Heart left ventricle (tissue), 16 donors: ENCODE measurements around the gene GTF2F1. TPM values are rescaled to one million over a fixed set of nuclear protein-coding genes. Genes with fewer than 3 reads are reported as not detected.
A peak's percentile ranks its signal among the peaks of the same experiment; 100 is the strongest.

Experiments
- ATAC-seq, 4 donors: fragments of 200-7000 bp; cut with Tn5 transposase; one replicate each; pipeline ENCODE4 v1.9.1; 2020 to 2022; ENCODE audit warnings: moderate library complexity in 4 of 4, mild to moderate bottlenecking in 3 of 4, moderate number of reproducible peaks in 1 of 4
- DNase-seq, 5 donors: peaks; one replicate each; pipeline ENCODE4 v3.0.0-alpha.2; 2020
- H3K27ac ChIP-seq, 12 donors: fragments of 200-600 bp; sonication (generic) in 4 of 12; one replicate each; pipeline versions ENCODE4 v1.5.0 to v1.8.0; 2016 to 2022; ENCODE audit warnings: mild to moderate bottlenecking in 2 of 12
- H3K27me3 ChIP-seq, 9 donors: fragments of 200-600 bp; sonication (generic) in 2 of 9; one replicate each; pipeline versions ENCODE4 v1.5.1 to v1.8.0; 2016 to 2022; ENCODE audit warnings: mild to moderate bottlenecking in 3 of 9
- H3K36me3 ChIP-seq, 9 donors: fragments of 200-600 bp; sonication (generic) in 2 of 9; one replicate each; pipeline versions ENCODE4 v1.5.0 to v1.8.0; 2018 to 2022; ENCODE audit warnings: mild to moderate bottlenecking in 2 of 9
- H3K4me1 ChIP-seq, 12 donors: fragments of 200-600 bp; sonication (generic) in 4 of 12; one replicate each; pipeline versions ENCODE4 v1.5.0 to v1.8.0; 2016 to 2022; ENCODE audit warnings: mild to moderate bottlenecking in 3 of 12
- H3K4me3 ChIP-seq, 12 donors: fragments of 200-600 bp; sonication (generic) in 4 of 12; one replicate each; pipeline versions ENCODE4 v1.5.0 to v1.8.0; 2017 to 2022; ENCODE audit warnings: mild to moderate bottlenecking in 9 of 12, moderate library complexity in 4 of 12
- H3K9me3 ChIP-seq, 12 donors: fragments of 200-600 bp; sonication (generic) in 4 of 12; one replicate each; pipeline versions ENCODE4 v1.5.0 to v1.8.0; 2016 to 2022; ENCODE audit warnings: mild to moderate bottlenecking in 1 of 12
- CTCF ChIP-seq, 12 donors: fragments of 200-600 bp; sonication (generic) in 4 of 12; IDR thresholded peaks; one replicate each; pipeline versions ENCODE4 v1.5.0 to v1.8.0; 2018 to 2022; ENCODE audit warnings: antibody characterized with exemption in 12 of 12, mild to moderate bottlenecking in 5 of 12
- POLR2A ChIP-seq, 2 donors: fragments of 450-650 bp; IDR thresholded peaks; one replicate each; pipeline ENCODE4 v1.6.1; 2017; ENCODE audit warnings: antibody characterized with exemption in 2 of 2, mild to moderate bottlenecking in 2 of 2, moderate library complexity in 2 of 2
- whole genome bisulfite sequencing, 4 donors: extraction: QIAGEN DNeasy Blood & Tissue Kit in 2 of 4; methylation state at CpG; one replicate each; pipeline versions ENCODE4 v1.1.5 to v1.1.7; 2013 to 2018; 5-methylcytosine and 5-hydroxymethylcytosine counted together
- intact Hi-C, 10 donors: fragments of 100-400 bp; cut with DNase I; formaldehyde crosslinking; loops; one replicate each; pipeline versions ENCODE4 v1.11.1 to v1.14.2; 2022
- polyA plus RNA-seq, 2 donors: library from polyadenylated mRNA; stranded (reverse); fragments of 200-250 nt; gene quantifications; one replicate each; pipeline ENCODE4 v1.2.3, GENCODE V29; 2013
- total RNA-seq, 9 donors: library from RNA; depleted of rRNA in 2 of 9; stranded (reverse); fragments of >200 nt in 2 of 9; fragmentation: NEBNext Ultra II Directional in 3 of 9; extraction: Animal tissue kit (Norgen Biotek cat#: 25700) in 3 of 9; gene quantifications; one replicate each; pipeline versions ENCODE4 v1.1.0 to v1.2.4, GENCODE V29; 2016 to 2023
- donor health status: ischemic (EF 13 %, LVEDD 7.1; RV severe dilation, severe dysfunction).
- donor health status: healthy with polysubstance abuse.
- donor health status: DM: no; HTN: yes; CAD: no.
- donor health status: DM: no; HTN: no; CAD: no.
- donor health status: ischemic (EF 25% LVEDD 6.9; RV normal size, moderate dysfunction).
- donor health status: ischemic (EF 25% LVEDD 5.7; RV mildly dilated, moderate dysfunction).
- donor health status: healthy.
- donor health status: DM: yes; HTN: yes; CAD: no.
- donor health status: ischemic (EF 35%, LVEDD 5.7; RV mildly dilated, moderate dysfunction).
- donor health status: nonischemic (EF 11% LVEDD 7.7; RV severe dilation, severe dysfunction).
- donor health status: DM: yes; HTN: yes; CAD: no.
- donor health status: PGD.
- donor health status: ischemic (EF 29% LVEDD 5.4; RV normal size, mild dysfunction).
- donor health status: nonischemic (EF 23%, LVEDD 6.1; RV moderate dilation, normal function).

The GTF2F1 gene
- total and polyA plus RNA-seq, 11 donors = 20.8 to 58.2 (median 29.8) TPM

GRCh38 chr19:6413721-6414643 lies 21.0 kb upstream of the GTF2F1 start:
- ATAC-seq (no peak), DNase-seq (no peak)
- H3K4me3 ChIP-seq = no peak overlapping the region
- WGBS, 4 donors = 74 to 78% (median 75%) methylated on average over 42 of the region's 42 CpGs
- H3K9me3 ChIP-seq = no peaks in the 10 kb centered on the region
- peaks cover 0 to 12% (median 1%) of the 10 kb centered on the region in 12 donors for H3K4me1 ChIP-seq
- H3K27ac ChIP-seq = peak overlapping the region in 1 of 12 donors; percentile 38
- intact Hi-C loops = loop anchor here in 1 of 10 donors (10.0 kb wide), 1 partner anchor 209 kb away; no protein-coding TSS in a partner anchor
- H3K27me3 ChIP-seq = no peaks in the 10 kb centered on the region
- TF ChIP-seq POLR2A (IDR thresholded peaks at IDR 0.05) = no peak
- TF ChIP-seq CTCF (IDR thresholded peaks at IDR 0.05) = no peak
- peaks cover 0 to 58% (median 54%) of the 10 kb centered on the region in 9 donors for H3K36me3 ChIP-seq

DNA sequence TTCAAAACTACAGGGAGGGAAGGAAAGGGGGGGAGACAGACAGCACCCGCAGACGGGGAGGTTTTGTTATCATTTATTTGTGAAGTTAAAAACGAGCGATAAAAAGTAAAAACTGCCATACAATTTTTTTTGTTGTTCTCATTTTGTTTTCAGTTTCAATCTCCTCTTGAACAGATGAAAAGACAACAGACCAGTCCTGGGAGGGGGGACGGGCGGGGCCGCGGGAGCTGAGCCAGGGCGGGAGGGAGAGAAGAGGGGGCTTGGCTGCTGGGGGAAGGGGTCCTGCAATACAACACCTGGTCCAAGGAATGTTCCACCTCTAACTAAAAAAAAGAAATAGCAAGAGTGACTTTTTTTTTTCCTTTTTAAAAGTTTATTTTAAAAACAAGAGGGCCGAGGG lies 20.3 kb upstream of the GTF2F1 start:
- no peak overlapping the region for H3K4me3 ChIP-seq
- peaks cover 0 to 51% (median 48%) of the 10 kb centered on the region in 9 donors for H3K36me3 ChIP-seq
- H3K27me3 ChIP-seq = no peaks in the 10 kb centered on the region
- no peaks in the 10 kb centered on the region for H3K9me3 ChIP-seq
- no peak for DNase-seq
- peaks cover 0 to 12% (median 1%) of the 10 kb centered on the region in 12 donors for H3K4me1 ChIP-seq
- intact Hi-C loops = loop anchor here in 1 of 10 donors (10.0 kb wide), 1 partner anchor 208 kb away; no protein-coding TSS in a partner anchor
- 45 to 64% (median 53%) methylated on average over 10 of the region's 10 CpGs for WGBS, 4 donors
- peak overlapping the region in 3 of 12 donors; percentile 37 to 39 (median 38) for H3K27ac ChIP-seq
- TF ChIP-seq POLR2A (IDR thresholded peaks at IDR 0.05) (no peak), CTCF (IDR thresholded peaks at IDR 0.05) (no peak)
- no peak for ATAC-seq

- DNase-seq = no peak
- peak; percentile 26 to 37 (median 32) for ATAC-seq
- peak overlapping the region in 3 of 12 donors; percentile 33 to 39 (median 39) for H3K27ac ChIP-seq
Observed at GRCh38 chr19:6412447-6413091, 19.6 kb upstream of the GTF2F1 start.

More at GRCh38 chr19:6412447-6413091, 19.6 kb upstream of the GTF2F1 start:
- TF ChIP-seq CTCF (IDR thresholded peaks at IDR 0.05) (peak; percentile 23 to 65 (median 49)), POLR2A (IDR thresholded peaks at IDR 0.05) (no peak)
- Histone ChIP-seq H3K4me3 (no peak overlapping the region), H3K27me3 (no peaks in the 10 kb centered on the region), H3K36me3 (peaks cover 0 to 44% (median 40%) of the 10 kb centered on the region in 9 donors), H3K9me3 (no peaks in the 10 kb centered on the region), H3K4me1 (peaks cover 0 to 12% (median 1%) of the 10 kb centered on the region in 12 donors)
- 39 to 68% (median 48%) methylated on average over 9 to 15 of the region's 15 CpGs for WGBS, 4 donors
- intact Hi-C loops = loop anchor here in 1 of 10 donors (10.0 kb wide), 1 partner anchor 208 kb away; no protein-coding TSS in a partner anchor
